ENCODE measurements around the gene LRFN2.

DNA sequence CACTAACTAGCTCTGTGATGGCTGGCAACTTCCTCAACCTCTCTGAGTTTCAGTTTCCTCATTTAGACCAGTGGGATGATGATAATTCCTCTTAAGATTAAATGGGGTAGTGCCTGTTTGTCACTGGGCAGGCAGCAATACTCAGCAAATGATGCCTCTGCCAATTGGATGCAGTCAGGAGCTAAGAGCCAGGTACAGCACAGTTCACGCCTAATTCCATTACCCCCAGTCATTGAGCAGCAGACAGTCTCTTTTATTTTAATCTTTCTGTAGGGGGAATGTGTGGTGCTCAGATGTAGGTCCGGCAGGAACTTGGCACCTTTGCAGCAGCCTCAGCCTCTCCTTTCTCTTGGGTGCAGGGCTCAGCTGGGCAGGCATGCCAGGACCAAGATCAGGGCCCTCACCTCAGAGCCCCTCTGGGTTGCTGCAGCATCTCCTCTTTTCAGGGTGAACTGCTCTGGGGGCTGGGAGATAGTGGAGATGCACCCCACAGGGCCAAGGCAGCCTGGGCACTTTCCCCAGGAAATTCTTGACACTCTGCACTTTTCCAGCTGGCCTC is 243.8 kb downstream of the LRFN2 start:
- TF ChIP-seq, protein P1, sequence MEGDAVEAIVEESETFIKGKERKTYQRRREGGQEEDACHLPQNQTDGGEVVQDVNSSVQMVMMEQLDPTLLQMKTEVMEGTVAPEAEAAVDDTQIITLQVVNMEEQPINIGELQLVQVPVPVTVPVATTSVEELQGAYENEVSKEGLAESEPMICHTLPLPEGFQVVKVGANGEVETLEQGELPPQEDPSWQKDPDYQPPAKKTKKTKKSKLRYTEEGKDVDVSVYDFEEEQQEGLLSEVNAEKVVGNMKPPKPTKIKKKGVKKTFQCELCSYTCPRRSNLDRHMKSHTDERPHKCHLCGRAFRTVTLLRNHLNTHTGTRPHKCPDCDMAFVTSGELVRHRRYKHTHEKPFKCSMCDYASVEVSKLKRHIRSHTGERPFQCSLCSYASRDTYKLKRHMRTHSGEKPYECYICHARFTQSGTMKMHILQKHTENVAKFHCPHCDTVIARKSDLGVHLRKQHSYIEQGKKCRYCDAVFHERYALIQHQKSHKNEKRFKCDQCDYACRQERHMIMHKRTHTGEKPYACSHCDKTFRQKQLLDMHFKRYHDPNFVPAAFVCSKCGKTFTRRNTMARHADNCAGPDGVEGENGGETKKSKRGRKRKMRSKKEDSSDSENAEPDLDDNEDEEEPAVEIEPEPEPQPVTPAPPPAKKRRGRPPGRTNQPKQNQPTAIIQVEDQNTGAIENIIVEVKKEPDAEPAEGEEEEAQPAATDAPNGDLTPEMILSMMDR (IDR thresholded peaks at IDR 0.05; ENCODE audit: poor library complexity, severe bottlenecking) = no peak
- TF ChIP-seq EP300 (conservative IDR thresholded peaks at IDR 0.05; ENCODE audit: poor library complexity, severe bottlenecking) (no peak), EZH2 (IDR thresholded peaks at IDR 0.05; ENCODE audit: borderline replicate concordance, insufficient read depth, low read length, poor library complexity, severe bottlenecking) (no peak)

Data from neural cell (in vitro differentiated cells).